ENCODE measurements around the gene HOXB4.

GRCh38 chr17:48544349-48545021 lies 33.7 kb downstream of the HOXB4 start:
- TF ChIP-seq TAF1 (IDR thresholded peaks at IDR 0.05; ENCODE audit: low read depth, low read length) (no peak), POLR2AphosphoS5 (IDR thresholded peaks at IDR 0.05; ENCODE audit: low read depth, low read length) (no peak), POLR2A (IDR thresholded peaks at IDR 0.05; ENCODE audit: low read depth, low read length) (no peak)

Measured in GM12891 (cell line).